ENCODE results near the gene C17orf113. TPM values are rescaled to one million over a fixed set of nuclear protein-coding genes. Genes with fewer than 3 reads are reported as not detected.
"Not testable (repeated sequence)": the region's sequence is repeated elsewhere in the genome, so short reads cannot be mapped to it uniquely, and the experiment has no call there.

C17orf113 gene
- total RNA-seq, 2 donors from 2014 or later = 0.65 to 0.85 TPM

- Mint-ChIP-seq H3K4me3 (no peak overlapping the region), H3K36me3 (ENCODE audit: low read depth) (peaks cover 7% of the 10 kb centered on the region), H3K27me3 (peaks cover 8% of the 10 kb centered on the region), H3K4me1 (peaks cover 19% of the 10 kb centered on the region), H3K27ac (no peak overlapping the region)
- H3K9me3 ChIP-seq (ENCODE audit: control insufficient read depth, low read length, poor library complexity, severe bottlenecking) = no peaks in the 10 kb centered on the region
- ATAC-seq (no peak), DNase-seq (no peak)
Observed at GRCh38 chr17:42025936-42026335, 24.5 kb downstream of the C17orf113 start.

- Mint-ChIP-seq H3K27me3 (peaks cover 8% of the 10 kb centered on the region), H3K27ac (peak overlapping the region; percentile 84), H3K4me1 (peaks cover 25% of the 10 kb centered on the region), H3K36me3 (ENCODE audit: low read depth) (peaks cover 7% of the 10 kb centered on the region), H3K4me3 (peak overlapping the region; percentile 75)
- no peaks in the 10 kb centered on the region for H3K9me3 ChIP-seq (ENCODE audit: control insufficient read depth, low read length, poor library complexity, severe bottlenecking)
- ATAC-seq (no peak), DNase-seq (no peak)
Observed at GRCh38 chr17:42025191-42025579, 25.2 kb downstream of the C17orf113 start.

- peaks cover 29% of the 10 kb centered on the region for H3K4me1 Mint-ChIP-seq
- H3K9me3 ChIP-seq (ENCODE audit: control insufficient read depth, low read length, poor library complexity, severe bottlenecking) = no peaks in the 10 kb centered on the region
- peaks cover 7% of the 10 kb centered on the region for H3K36me3 Mint-ChIP-seq (ENCODE audit: low read depth)
- peaks cover 6% of the 10 kb centered on the region for H3K27me3 Mint-ChIP-seq
- DNase-seq = no peak
- ATAC-seq = no peak
- no peak overlapping the region for H3K27ac Mint-ChIP-seq
- no peak overlapping the region for H3K4me3 Mint-ChIP-seq
Observed at GRCh38 chr17:42023524-42024349, 26.7 kb downstream of the C17orf113 start.

GRCh38 chr17:42020845-42021244, 29.6 kb downstream of the C17orf113 start:
- DNase-seq = not testable (repeated sequence)
- Mint-ChIP-seq H3K4me1 (peaks cover 37% of the 10 kb centered on the region), H3K4me3 (peak overlapping the region; percentile 92)

GRCh38 chr17:42019509-42020404, 30.6 kb downstream of the C17orf113 start, which contains the start of gene NKIRAS2:
Gene NKIRAS2 (plus strand): TSS chr17:42020090. CDS start chr17:42021578, 1,488 bp downstream.
- peak within 1 kb of the TSS; percentile 93 for H3K27ac Mint-ChIP-seq

More at GRCh38 chr17:42020845-42021244, 29.6 kb downstream of the C17orf113 start:
- H3K27me3 Mint-ChIP-seq; ATAC-seq; H3K9me3 ChIP-seq (ENCODE audit: control insufficient read depth, low read length, poor library complexity, severe bottlenecking); H3K36me3 Mint-ChIP-seq (ENCODE audit: low read depth): not testable (repeated sequence)
- peak overlapping the region; percentile 93 for H3K27ac Mint-ChIP-seq

GRCh38 chr17:42018988-42019387, 31.4 kb downstream of the C17orf113 start:
- Mint-ChIP-seq H3K27me3 (no peaks in the 10 kb centered on the region), H3K4me1 (peaks cover 38% of the 10 kb centered on the region), H3K4me3 (peak overlapping the region; percentile 98), H3K36me3 (ENCODE audit: low read depth) (peaks cover 7% of the 10 kb centered on the region), H3K27ac (no peak overlapping the region)
- ATAC-seq (no peak), DNase-seq (no peak)
- H3K9me3 ChIP-seq (ENCODE audit: control insufficient read depth, low read length, poor library complexity, severe bottlenecking) = no peaks in the 10 kb centered on the region

More at GRCh38 chr17:42019509-42020404, 30.6 kb downstream of the C17orf113 start, which contains the start of gene NKIRAS2:
- Mint-ChIP-seq H3K4me1 (peaks cover 39% of the 10 kb centered on the region), H3K36me3 (ENCODE audit: low read depth) (peaks cover 8% of the 10 kb centered on the region), H3K4me3 (peak within 1 kb of the TSS; percentile 92), H3K27me3 (no peaks in the 10 kb centered on the region)
- DNase-seq (peak; percentile 86 to 93 (median 91)), ATAC-seq (peak; percentile 78)
- no peaks in the 10 kb centered on the region for H3K9me3 ChIP-seq (ENCODE audit: control insufficient read depth, low read length, poor library complexity, severe bottlenecking)

GRCh38 chr17:42018339-42018738, 32.1 kb downstream of the C17orf113 start:
- peak overlapping the region; percentile 99 for H3K27ac Mint-ChIP-seq
- no peaks in the 10 kb centered on the region for H3K27me3 Mint-ChIP-seq
- ATAC-seq = no peak
- peaks cover 7% of the 10 kb centered on the region for H3K36me3 Mint-ChIP-seq (ENCODE audit: low read depth)
- no peak for DNase-seq
- H3K9me3 ChIP-seq (ENCODE audit: control insufficient read depth, low read length, poor library complexity, severe bottlenecking) = no peaks in the 10 kb centered on the region
- H3K4me1 Mint-ChIP-seq = peaks cover 40% of the 10 kb centered on the region
- H3K4me3 Mint-ChIP-seq = peak overlapping the region; percentile 98

GRCh38 chr17:42017866-42018200, 32.6 kb downstream of the C17orf113 start:
- ATAC-seq (no peak), DNase-seq (no peak)
- Mint-ChIP-seq H3K4me1 (peaks cover 44% of the 10 kb centered on the region), H3K4me3 (peak overlapping the region; percentile 98), H3K27me3 (no peaks in the 10 kb centered on the region), H3K36me3 (ENCODE audit: low read depth) (peaks cover 7% of the 10 kb centered on the region), H3K27ac (peak overlapping the region; percentile 99)
- H3K9me3 ChIP-seq (ENCODE audit: control insufficient read depth, low read length, poor library complexity, severe bottlenecking) = no peaks in the 10 kb centered on the region

GRCh38 chr17:42016941-42017865, 33.2 kb downstream of the C17orf113 start, which contains the start of gene DNAJC7:
Gene DNAJC7 (minus strand): TSS chr17:42017439. CDS start chr17:42017416, 23 bp downstream.
- Mint-ChIP-seq H3K4me1 (peaks cover 44% of the 10 kb centered on the region), H3K27me3 (no peaks in the 10 kb centered on the region), H3K36me3 (ENCODE audit: low read depth) (peaks cover 5% of the 10 kb centered on the region), H3K27ac (peak within 1 kb of the TSS; percentile 99), H3K4me3 (peak within 1 kb of the TSS; percentile 98)
- H3K9me3 ChIP-seq (ENCODE audit: control insufficient read depth, low read length, poor library complexity, severe bottlenecking) = no peaks in the 10 kb centered on the region
- peak; percentile 80 to 85 (median 81) for DNase-seq
- peak; percentile 88 for ATAC-seq

- H3K9me3 ChIP-seq (ENCODE audit: control insufficient read depth, low read length, poor library complexity, severe bottlenecking) = no peaks in the 10 kb centered on the region
- ATAC-seq (no peak), DNase-seq (no peak)
- peak overlapping the region; percentile 98 for H3K4me3 Mint-ChIP-seq
- peaks cover 46% of the 10 kb centered on the region for H3K4me1 Mint-ChIP-seq
- H3K27ac Mint-ChIP-seq = peak overlapping the region; percentile 99
- peaks cover 3% of the 10 kb centered on the region for H3K36me3 Mint-ChIP-seq (ENCODE audit: low read depth)
- H3K27me3 Mint-ChIP-seq = no peaks in the 10 kb centered on the region
Observed at GRCh38 chr17:42016411-42016831, 34.0 kb downstream of the C17orf113 start.

- Mint-ChIP-seq H3K4me1 (peaks cover 44% of the 10 kb centered on the region), H3K27ac (peak overlapping the region; percentile 6)
Observed at GRCh38 chr17:42013740-42014139, 36.7 kb downstream of the C17orf113 start.

GRCh38 chr17:42012363-42012762, 38.0 kb downstream of the C17orf113 start:
- Mint-ChIP-seq H3K27ac (peak overlapping the region; percentile 32), H3K4me3 (peak overlapping the region; percentile 53), H3K4me1 (peaks cover 40% of the 10 kb centered on the region)
- H3K36me3 Mint-ChIP-seq (ENCODE audit: low read depth); ATAC-seq; DNase-seq; H3K27me3 Mint-ChIP-seq; H3K9me3 ChIP-seq (ENCODE audit: control insufficient read depth, low read length, poor library complexity, severe bottlenecking): not testable (repeated sequence)

More at GRCh38 chr17:42013740-42014139, 36.7 kb downstream of the C17orf113 start:
- not testable (repeated sequence) for H3K27me3 Mint-ChIP-seq; H3K4me3 Mint-ChIP-seq; ATAC-seq; H3K36me3 Mint-ChIP-seq (ENCODE audit: low read depth); DNase-seq; H3K9me3 ChIP-seq (ENCODE audit: control insufficient read depth, low read length, poor library complexity, severe bottlenecking)

Data from T-helper 17 cell (primary cell).